ENCODE measurements around the gene ZNF799.
"Not testable (repeated sequence)": the region's sequence is repeated elsewhere in the genome, so short reads cannot be mapped to it uniquely, and the experiment has no call there.

The ZNF799 gene

GRCh38 chr19:12364391-12365235 lies 36.5 kb downstream of the ZNF799 start:
- peak in 7 of 10 donors; percentile 10 to 87 (median 18) for DNase-seq
- intact Hi-C loops (cut with DNase I), result loop anchor here (2.0 to 5.0 kb wide), 2 partner anchors 32 to 38 kb away; partner anchors contain the start of genes ZNF563 and ZNF799

DNA sequence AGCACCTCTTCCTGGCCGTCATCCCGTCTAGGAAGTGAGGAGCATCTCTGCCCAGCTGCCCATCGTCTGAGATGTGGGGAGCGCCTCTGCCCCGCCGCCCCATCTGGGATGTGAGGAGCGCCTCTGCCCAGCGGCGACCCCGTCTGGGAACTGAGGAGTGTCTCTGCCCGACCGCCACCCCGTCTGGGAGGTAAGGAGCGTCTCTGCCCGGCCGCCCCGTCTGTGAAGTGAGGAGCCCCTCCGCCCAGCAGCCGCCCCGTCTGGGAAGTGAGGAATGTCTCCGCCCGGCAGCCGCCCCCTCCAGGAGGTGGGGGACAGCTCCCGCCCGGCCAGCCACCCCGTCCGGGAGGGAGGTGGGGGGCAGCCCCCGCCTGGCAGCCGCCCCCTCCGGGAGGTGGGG lies 38.8 kb downstream of the ZNF799 start:
- intact Hi-C loops (cut with DNase I), result not testable (repeated sequence)
- peak in 1 of 10 donors; percentile 77 for DNase-seq

DNA sequence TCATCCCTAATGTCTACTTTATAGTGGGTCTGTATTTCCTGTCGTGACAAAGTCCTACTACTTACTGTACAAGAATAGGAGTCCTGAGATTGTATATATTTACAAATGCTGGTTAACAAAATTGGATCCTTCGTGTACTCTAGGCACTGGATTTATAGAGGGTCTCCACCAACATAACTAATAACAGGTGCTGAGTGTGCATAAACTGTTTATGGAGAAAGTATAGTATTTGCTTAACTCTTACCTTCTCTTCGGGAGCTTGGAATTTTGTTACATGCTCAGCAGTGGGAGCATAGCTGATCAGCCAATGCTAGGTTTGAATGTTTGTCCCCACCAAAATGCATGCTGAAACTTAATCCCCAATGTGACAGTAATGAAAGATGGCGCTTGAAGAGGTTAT lies 47.7 kb downstream of the ZNF799 start:
- no peak for DNase-seq
- intact Hi-C loops (cut with DNase I), result no loop called here

DNA sequence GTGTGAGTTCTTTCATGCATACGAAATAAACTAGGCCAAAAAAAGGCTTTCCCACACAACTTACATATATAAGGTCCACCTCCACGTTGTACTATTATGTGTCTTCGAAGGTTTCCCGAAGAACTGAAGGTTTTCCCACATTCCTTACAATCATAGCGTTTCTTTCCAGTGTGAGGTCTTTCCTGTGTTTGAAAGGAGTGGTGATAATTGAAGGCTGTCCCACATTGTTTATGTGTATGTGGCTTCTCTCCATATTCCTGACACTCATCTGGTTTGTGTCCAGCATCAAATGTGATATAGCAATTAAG lies 50.2 kb downstream of the ZNF799 start:
- intact Hi-C loops (cut with DNase I), result no loop called here
- no peak for DNase-seq

- DNase-seq, result no peak
- intact Hi-C loops (cut with DNase I), result no loop called here
Measured at GRCh38 chr19:12350185-12350889, 50.7 kb downstream of the ZNF799 start.

DNA sequence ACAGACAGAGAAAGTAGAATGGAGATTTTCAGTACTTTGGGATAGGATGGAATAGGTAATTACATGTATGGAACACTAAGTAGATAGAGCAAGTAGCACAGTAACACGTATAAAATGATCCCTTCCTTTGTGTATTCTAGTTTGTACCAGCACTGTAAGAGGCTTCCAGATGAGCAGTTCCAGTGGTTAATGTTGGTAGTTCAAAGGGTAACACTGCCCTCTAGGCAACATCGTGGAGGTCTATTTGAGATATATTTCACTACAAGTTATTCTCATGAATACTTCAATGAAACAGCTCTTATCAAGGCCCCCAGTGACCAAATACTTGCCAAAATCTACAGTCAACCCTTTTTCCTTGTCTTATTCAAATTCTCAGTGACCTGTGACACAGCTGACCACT lies 54.2 kb downstream of the ZNF799 start:
- intact Hi-C loops (cut with DNase I), result no loop called here
- no peak for DNase-seq

GRCh38 chr19:12345197-12345596 lies 55.9 kb downstream of the ZNF799 start:
- intact Hi-C loops (cut with DNase I), result no loop called here
- no peak for DNase-seq
